K562 (cell line): Measurements from ENCODE around the gene UBALD2. TPM values are rescaled to one million over a fixed set of nuclear protein-coding genes. Genes with fewer than 3 reads are reported as not detected.

Experiments
- ATF1 ChIP-seq, 2 experiments: fragments of 450-650 bp in 1 of 2; IDR thresholded peaks; 2 replicates each; pipeline ENCODE4 v1.6.1; 2016; ENCODE audit warnings: missing compliant biosample characterization in 1 of 2, missing genetic modification characterization in 1 of 2
- BACH1 ChIP-seq: fragments of 200-800 bp; sonication (Bioruptor generic); IDR thresholded peaks from 2 replicates; pipeline ENCODE4 v1.6.1; 2016; ENCODE audit warnings: missing genetic modification characterization, missing compliant biosample characterization
- BRD9 ChIP-seq: fragments of 450-650 bp; IDR thresholded peaks from 2 replicates; pipeline ENCODE4 v1.6.1; 2018; ENCODE audit warnings: low read depth; ENCODE audit not compliant: partially characterized antibody
- ETV5 ChIP-seq: sonication (generic); formaldehyde crosslinking; IDR thresholded peaks from 2 replicates; pipeline ENCODE4 v1.4.0; 2020; ENCODE audit warnings: low read depth, mild to moderate bottlenecking, missing genetic modification reagents
- FOXK1 ChIP-seq: sonication (generic); formaldehyde crosslinking; IDR thresholded peaks from 2 replicates; pipeline ENCODE4 v1.8.0; 2022; ENCODE audit warnings: missing genetic modification reagents, mild to moderate bottlenecking, borderline replicate concordance
- L3MBTL2 ChIP-seq: fragments of 450-650 bp; IDR thresholded peaks from 2 replicates; pipeline ENCODE4 v1.6.1; 2016; ENCODE audit warnings: mild to moderate bottlenecking, moderate library complexity
- MEIS2 ChIP-seq: fragments of 450-650 bp; IDR thresholded peaks from 2 replicates; pipeline ENCODE4 v1.6.1; 2014; ENCODE audit warnings: mild to moderate bottlenecking; ENCODE audit not compliant: partially characterized antibody
- MTA3 ChIP-seq: fragments of 450-650 bp; formaldehyde crosslinking; IDR thresholded peaks from 2 replicates; pipeline ENCODE4 v1.6.1; 2017; ENCODE audit warnings: mild to moderate bottlenecking, borderline replicate concordance
- MXD1 ChIP-seq: fragments of 250-450 bp; sonication (Bioruptor Pico); IDR thresholded peaks from 2 replicates; pipeline ENCODE4 v1.8.0; 2021; ENCODE audit warnings: borderline replicate concordance, mild to moderate bottlenecking, moderate library complexity; ENCODE audit not compliant: poor library complexity, severe bottlenecking
- PCBP1 ChIP-seq: fragments of 200-400 bp; formaldehyde crosslinking; IDR thresholded peaks from 2 replicates; pipeline ENCODE4 v1.6.1; 2018; ENCODE audit warnings: mild to moderate bottlenecking, low read depth, low read length; ENCODE audit not compliant: poor library complexity, severe bottlenecking
- RBM25 ChIP-seq: fragments of 200-400 bp; formaldehyde crosslinking; IDR thresholded peaks from 2 replicates; pipeline ENCODE4 v1.6.1; 2018; ENCODE audit warnings: low read length, low read depth, moderate library complexity; ENCODE audit not compliant: severe bottlenecking
- RCOR1 ChIP-seq, 2 experiments: IDR thresholded peaks; 2 replicates each; pipeline ENCODE4 v1.6.1; 2012; ENCODE audit warnings: low read depth in 2 of 2, low read length in 2 of 2, borderline replicate concordance in 1 of 2, improper control_type of control experiment in 1 of 2
- SRSF7 ChIP-seq: fragments of 200-400 bp; formaldehyde crosslinking; optimal IDR thresholded peaks from 2 replicates; pipeline ENCODE3; 2017; ENCODE audit warnings: mild to moderate bottlenecking, low read depth, low read length
- SUPT5H ChIP-seq: fragments of 450-650 bp; IDR thresholded peaks from 2 replicates; pipeline ENCODE4 v1.6.1; 2016
- TBP ChIP-seq: optimal IDR thresholded peaks from 2 replicates; pipeline ENCODE3; 2011; ENCODE audit warnings: low read depth, low read length, improper control_type of control experiment
- YY1 ChIP-seq, 3 experiments: IDR thresholded peaks; 2 replicates each; pipeline ENCODE4 v1.6.1; 2011; ENCODE audit warnings: low read length in 2 of 3, mild to moderate bottlenecking in 2 of 3, moderate library complexity in 2 of 3, borderline replicate concordance in 1 of 3, control low read depth in 1 of 3, low read depth in 1 of 3; ENCODE audit not compliant: insufficient read depth in 3 of 3, insufficient replicate concordance in 2 of 3, control insufficient read depth in 1 of 3, insufficient read length in 1 of 3; ENCODE audit errors: extremely low read depth in 1 of 3
- ZNF232 ChIP-seq: sonication (generic); formaldehyde crosslinking; IDR thresholded peaks from 2 replicates; pipeline ENCODE4 v1.8.0; 2022; ENCODE audit warnings: mild to moderate bottlenecking, missing genetic modification reagents
- ZNF311 ChIP-seq: fragments of 250-450 bp; sonication (Bioruptor Pico); IDR thresholded peaks from 2 replicates; pipeline ENCODE4 v1.4.0; 2020; ENCODE audit warnings: mild to moderate bottlenecking, moderate library complexity
- ZNF354B ChIP-seq: fragments of 250-450 bp; sonication (Bioruptor Pico); IDR thresholded peaks from 2 replicates; pipeline ENCODE4 v1.4.0; 2020
- ZNF395 ChIP-seq: fragments of 200-800 bp; sonication (Bioruptor generic); IDR thresholded peaks from 2 replicates; pipeline ENCODE4 v1.6.1; 2017; ENCODE audit warnings: missing genetic modification characterization, missing compliant biosample characterization
- ZNF589 ChIP-seq: fragments of 200-800 bp; sonication (Bioruptor generic); IDR thresholded peaks from 2 replicates; pipeline ENCODE4 v1.6.1; 2016; ENCODE audit warnings: low read depth, missing genetic modification characterization, missing compliant biosample characterization
- ZNF639 ChIP-seq, 2 experiments: fragments of 200-800 bp in 1 of 2; sonication (Bioruptor generic) in 1 of 2; sonication (generic) in 1 of 2; formaldehyde crosslinking in 1 of 2; IDR thresholded peaks in 1 of 2; conservative IDR thresholded peaks in 1 of 2; 2 replicates each; pipeline versions ENCODE4 v1.5.0 to v1.6.1; 2016 to 2020; ENCODE audit warnings: missing compliant biosample characterization in 1 of 2, missing genetic modification characterization in 1 of 2, missing genetic modification reagents in 1 of 2
- polyA plus RNA-seq, 8 experiments: library from polyadenylated mRNA; depleted of rRNA in 4 of 8; stranded (reverse) in 5 of 8; unstranded in 3 of 8; fragments of >200 nt; fragmentation: Nextera tagmentation in 2 of 8; fragmentation: Illumina TruSeq in 1 of 8; extraction: Ambion mirVana in 2 of 8; extraction: Trizol in 1 of 8; gene quantifications; 2 replicates each; pipeline versions ENCODE4 v1.2.1 to v1.2.3, GENCODE V29; 2011 to 2014; ENCODE audit warnings: inconsistent platforms in 1 of 8, missing spikeins in 1 of 8
- total RNA-seq, 7 experiments: library from RNA; depleted of rRNA in 6 of 7; stranded (reverse); fragments of >200 nt in 6 of 7; fragmentation: Illumina TruSeq in 2 of 7; extraction: Trizol in 2 of 7; gene quantifications; 2 replicates each; pipeline versions ENCODE4 v1.2.1 to v1.2.3, GENCODE V29; 2011 to 2021; ENCODE audit warnings: low replicate concordance in 1 of 7

UBALD2 gene
- total and polyA plus RNA-seq, 9 of the 15 experiments (the other 6 are each of a cell fraction or from before 2014, with no cell fraction given) = 2.3 to 94.1 (median 25.3) TPM

GRCh38 chr17:76264755-76265623, at the start of gene UBALD2 (continued):
- peak; percentile 98 for TF ChIP-seq ZNF395 (CRISPR knock-in tag)
- no peak for TF ChIP-seq ZNF354B
- peak; percentile 78 for TF ChIP-seq BRD9
- TF ChIP-seq YY1 (IDR thresholded peaks at IDR 0.05; ENCODE audit: borderline replicate concordance in 1 of 3, control insufficient read depth in 1 of 3, extremely low read depth in 1 of 3, insufficient read depth in 3 of 3, insufficient read length in 1 of 3, insufficient replicate concordance in 2 of 3, low read depth in 1 of 3, low read length in 2 of 3) = peak in 2 of 3 experiments; percentile 48 to 78
- TF ChIP-seq ZNF589 (CRISPR knock-in tag) = peak; percentile 97
- TF ChIP-seq MTA3 = peak; percentile 75; the same call in 1 of the 2 replicates
- no peak for TF ChIP-seq ZNF232 (CRISPR knock-in tag)
- no peak for TF ChIP-seq ETV5 (CRISPR knock-in tag)
- 0 out of 4 replicates have a peak, but pooled peaks of 1 of the 2 experiments have one; percentile 30 for TF ChIP-seq RCOR1 (IDR thresholded peaks at IDR 0.05; ENCODE audit: borderline replicate concordance in 1 of 2, low read depth in 2 of 2, low read length in 2 of 2)
- TF ChIP-seq L3MBTL2 = peak; percentile 70
- TF ChIP-seq ZNF639 (CRISPR knock-in tag; conservative IDR thresholded peaks at IDR 0.05 in 1 of 2, IDR thresholded peaks at IDR 0.05 in 1 of 2) = peak in 1 of 2 experiments; percentile 95; a peak in 2 of 4 replicates
- TF ChIP-seq MXD1 = no peak
- TF ChIP-seq ATF1 (CRISPR knock-in tag; IDR thresholded peaks at IDR 0.05) = no peak
- peak; percentile 90 for TF ChIP-seq ATF1 (tag; IDR thresholded peaks at IDR 0.05)
- no peak; the same call in 1 of the 2 replicates for TF ChIP-seq SUPT5H
- TF ChIP-seq FOXK1 = no peak
- TF ChIP-seq MEIS2 = no peak
- TF ChIP-seq ZNF311 (CRISPR knock-in tag) = 0 out of 2 replicates have a peak, but pooled peaks have one; percentile 8
- TF ChIP-seq RBM25 = peak; percentile 100
- peak; percentile 18 for TF ChIP-seq PCBP1
- peak; percentile 62; the same call in 1 of the 2 replicates for TF ChIP-seq BACH1 (tag)
- peak; percentile 92 for TF ChIP-seq TBP
- no peak for TF ChIP-seq SRSF7
